Mammary microvascular endothelial cell (primary cell): Measurements from ENCODE around the gene PRAF2. TPM values are rescaled to one million over a fixed set of nuclear protein-coding genes. Genes with fewer than 3 reads are reported as not detected.

ENCODE experiments used
- total RNA-seq: library from RNA; depleted of rRNA; stranded (reverse); fragments of >200 nt; gene quantifications from 2 replicates; pipeline ENCODE4 v1.2.3, GENCODE V29; 2015

PRAF2 gene
- total RNA-seq: 11.3 and 11.8 TPM in 2 replicates

GRCh38 chrX:49073601-49074575 is at the start of gene PRAF2:
Gene PRAF2, minus strand, starts transcription at chrX:49074002. Its CDS starts 15 bp downstream, at chrX:49073987.

GRCh38 chrX:49079489-49080428 is 6.0 kb upstream of the PRAF2 start, which contains the start of gene WDR45:
Gene WDR45, minus strand, starts transcription at chrX:49079887. Its CDS starts 1,792 bp downstream, at chrX:49078095.

GRCh38 chrX:49058794-49059193 is 15.0 kb downstream of the PRAF2 start, which contains the start of gene CCDC120:
Gene CCDC120, plus strand, starts transcription at chrX:49058999. Its CDS starts 3,043 bp downstream, at chrX:49062042.

GRCh38 chrX:49043220-49043986 is 30.4 kb downstream of the PRAF2 start, which contains the start of gene TFE3:
Gene TFE3, minus strand, starts transcription at chrX:49043357. Its CDS starts 131 bp downstream, at chrX:49043226.

Other genes starting within 250 kb of the PRAF2 start
- not detected in 2 replicates for gene ERAS, start 247.5 kb downstream of the PRAF2 start, total RNA-seq
- gene PCSK1N, start 238.4 kb downstream of the PRAF2 start, total RNA-seq: not detected in 2 replicates
- 40.8 and 41.9 TPM in 2 replicates for gene TIMM17B, start 176.2 kb downstream of the PRAF2 start, total RNA-seq
- 65.1 and 81.8 TPM in 2 replicates for gene PQBP1, start 176.1 kb downstream of the PRAF2 start, total RNA-seq
- gene SLC35A2, start 162.4 kb downstream of the PRAF2 start, total RNA-seq: 21.2 and 21.4 TPM in 2 replicates
- gene PIM2, start 155.0 kb downstream of the PRAF2 start, total RNA-seq: 5.7 and 7.5 TPM in 2 replicates
- 28.5 and 34.8 TPM in 2 replicates for gene OTUD5, start 116.4 kb downstream of the PRAF2 start, total RNA-seq
- gene KCND1, start 102.2 kb downstream of the PRAF2 start, total RNA-seq: 0.05 TPM in 1 of 2 replicates, not detected in the other
- 16.4 and 18.7 TPM in 2 replicates for gene GRIPAP1, start 71.7 kb downstream of the PRAF2 start, total RNA-seq
- 52.4 and 62.2 TPM in 2 replicates for gene TFE3, start 30.6 kb downstream of the PRAF2 start, total RNA-seq
- gene CCDC120, start 15.0 kb downstream of the PRAF2 start, total RNA-seq: 0.69 and 1.1 TPM in 2 replicates
- 30.8 and 31.4 TPM in 2 replicates for gene WDR45, start 5.9 kb upstream of the PRAF2 start, total RNA-seq
- 30.2 and 30.4 TPM in 2 replicates for gene GPKOW, start 49.7 kb upstream of the PRAF2 start, total RNA-seq
- gene MAGIX, start 88.8 kb upstream of the PRAF2 start, total RNA-seq: 1.9 TPM in 1 of 2 replicates, not detected in the other
- gene PLP2, start 97.9 kb upstream of the PRAF2 start, total RNA-seq: 123 and 125 TPM in 2 replicates
- gene PRICKLE3, start 112.4 kb upstream of the PRAF2 start, total RNA-seq: 7.3 and 15.9 TPM in 2 replicates
- 0.10 and 0.27 TPM in 2 replicates for gene SYP, start 126.2 kb upstream of the PRAF2 start, total RNA-seq
- gene CACNA1F, start 159.3 kb upstream of the PRAF2 start, total RNA-seq: not detected in 2 replicates
- 20.9 and 25.0 TPM in 2 replicates for gene CCDC22, start 161.5 kb upstream of the PRAF2 start, total RNA-seq
- 0.10 TPM in 1 of 2 replicates, not detected in the other for gene FOXP3, start 190.7 kb upstream of the PRAF2 start, total RNA-seq
- gene PPP1R3F, start 195.8 kb upstream of the PRAF2 start, total RNA-seq: 0.87 and 2.3 TPM in 2 replicates
- gene GAGE10, start 229.6 kb upstream of the PRAF2 start, total RNA-seq: not detected in 2 replicates
- gene GAGE12J, start 248.0 kb upstream of the PRAF2 start, total RNA-seq: not detected in 2 replicates